ENCODE data around the gene LGALS7. TPM values are rescaled to one million over a fixed set of nuclear protein-coding genes. Genes with fewer than 3 reads are reported as not detected.

Gene LGALS7
- total and polyA plus RNA-seq, 2 of the 13 experiments (the other 11 are each of a cell fraction or from before 2014, with no cell fraction given): 0.73 TPM; not detected in 1

GRCh38 chr19:38727868-38728660, 45.3 kb downstream of the LGALS7 start (continued):
- TF ChIP-seq ARID5B (CRISPR knock-in tag; IDR thresholded peaks at IDR 0.05): no peak
- 0 out of 2 replicates have a peak, but pooled peaks have one; percentile 11 for TF ChIP-seq PCBP1 (IDR thresholded peaks at IDR 0.05; ENCODE audit: borderline replicate concordance, low read depth, low read length)
- no peak for TF ChIP-seq IRX3 (CRISPR knock-in tag; IDR thresholded peaks at IDR 0.05; ENCODE audit: borderline replicate concordance, low read depth)
- peak; percentile 19 for TF ChIP-seq AGO2 (optimal IDR thresholded peaks at IDR 0.05; ENCODE audit: low read depth, low read length)
- TF ChIP-seq CENPT (CRISPR knock-in tag; IDR thresholded peaks at IDR 0.05; ENCODE audit: low read depth): no peak
- no peak for TF ChIP-seq SRSF4 (IDR thresholded peaks at IDR 0.05; ENCODE audit: low read depth, low read length, poor library complexity, severe bottlenecking)
- no peak for TF ChIP-seq PBX3 (CRISPR knock-in tag; IDR thresholded peaks at IDR 0.05; ENCODE audit: borderline replicate concordance)
- TF ChIP-seq HNRNPH1 (optimal IDR thresholded peaks at IDR 0.05; ENCODE audit: low read depth, low read length): no peak
- no peak for TF ChIP-seq ZNF619 (CRISPR knock-in tag; IDR thresholded peaks at IDR 0.05)
- TF ChIP-seq ZNF441 (CRISPR knock-in tag; IDR thresholded peaks at IDR 0.05; ENCODE audit: borderline replicate concordance): no peak
- TF ChIP-seq MYPOP (CRISPR knock-in tag; IDR thresholded peaks at IDR 0.05): no peak
- no peak for TF ChIP-seq FOXP4 (CRISPR knock-in tag; IDR thresholded peaks at IDR 0.05)
- TF ChIP-seq RBM22 (optimal IDR thresholded peaks at IDR 0.05; ENCODE audit: low read length): peak; percentile 67

All from HepG2 (cell line).